GM10266 (cell line): ENCODE data around the gene PRRG1.
"Not testable (repeated sequence)": the region's sequence is repeated elsewhere in the genome, so short reads cannot be mapped to it uniquely, and the experiment has no call there.

Experiments
- DNase-seq: peaks from one replicate; pipeline ENCODE4 v3.0.0; 2012; ENCODE audit errors: extremely low spot score
- TF ChIP-seq, protein P1 (sequence below): IDR thresholded peaks from 2 replicates; pipeline ENCODE4 v1.5.1; 2012; ENCODE audit warnings: mild to moderate bottlenecking, low read depth; ENCODE audit not compliant: control insufficient read depth, insufficient read depth; ENCODE audit errors: missing control alignments

Gene PRRG1

DNA sequence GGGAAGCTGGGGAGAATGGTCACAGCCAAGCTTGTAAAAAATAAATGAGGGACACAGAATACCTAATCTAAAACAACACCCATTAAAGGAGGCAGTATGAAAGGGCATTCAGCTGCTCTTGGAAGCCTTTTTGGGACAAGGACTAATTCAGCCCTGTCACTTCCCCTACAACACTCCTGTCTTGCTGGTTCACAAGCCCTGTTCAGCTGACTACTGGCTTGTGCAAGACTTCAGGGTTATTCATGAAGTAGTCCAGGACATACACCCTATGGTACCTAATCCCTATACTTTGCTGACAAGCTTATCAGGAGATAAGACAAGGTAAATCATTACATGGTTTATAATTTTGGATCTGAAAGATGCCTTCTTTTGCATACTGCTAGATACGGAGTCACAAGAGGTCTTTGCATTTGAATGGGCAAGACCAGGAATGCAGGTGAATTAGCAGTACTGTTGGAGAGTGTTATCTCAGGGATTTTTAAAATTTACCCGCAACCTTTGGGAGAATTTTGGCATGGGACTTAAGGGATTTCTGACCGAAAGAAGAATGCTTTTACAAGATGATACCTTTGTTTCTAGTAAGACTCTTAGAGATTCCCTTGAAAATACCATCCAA, 119.1 kb downstream of the PRRG1 start:
- TF ChIP-seq, protein P1, sequence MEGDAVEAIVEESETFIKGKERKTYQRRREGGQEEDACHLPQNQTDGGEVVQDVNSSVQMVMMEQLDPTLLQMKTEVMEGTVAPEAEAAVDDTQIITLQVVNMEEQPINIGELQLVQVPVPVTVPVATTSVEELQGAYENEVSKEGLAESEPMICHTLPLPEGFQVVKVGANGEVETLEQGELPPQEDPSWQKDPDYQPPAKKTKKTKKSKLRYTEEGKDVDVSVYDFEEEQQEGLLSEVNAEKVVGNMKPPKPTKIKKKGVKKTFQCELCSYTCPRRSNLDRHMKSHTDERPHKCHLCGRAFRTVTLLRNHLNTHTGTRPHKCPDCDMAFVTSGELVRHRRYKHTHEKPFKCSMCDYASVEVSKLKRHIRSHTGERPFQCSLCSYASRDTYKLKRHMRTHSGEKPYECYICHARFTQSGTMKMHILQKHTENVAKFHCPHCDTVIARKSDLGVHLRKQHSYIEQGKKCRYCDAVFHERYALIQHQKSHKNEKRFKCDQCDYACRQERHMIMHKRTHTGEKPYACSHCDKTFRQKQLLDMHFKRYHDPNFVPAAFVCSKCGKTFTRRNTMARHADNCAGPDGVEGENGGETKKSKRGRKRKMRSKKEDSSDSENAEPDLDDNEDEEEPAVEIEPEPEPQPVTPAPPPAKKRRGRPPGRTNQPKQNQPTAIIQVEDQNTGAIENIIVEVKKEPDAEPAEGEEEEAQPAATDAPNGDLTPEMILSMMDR, result no peak
- no peak for DNase-seq

DNA sequence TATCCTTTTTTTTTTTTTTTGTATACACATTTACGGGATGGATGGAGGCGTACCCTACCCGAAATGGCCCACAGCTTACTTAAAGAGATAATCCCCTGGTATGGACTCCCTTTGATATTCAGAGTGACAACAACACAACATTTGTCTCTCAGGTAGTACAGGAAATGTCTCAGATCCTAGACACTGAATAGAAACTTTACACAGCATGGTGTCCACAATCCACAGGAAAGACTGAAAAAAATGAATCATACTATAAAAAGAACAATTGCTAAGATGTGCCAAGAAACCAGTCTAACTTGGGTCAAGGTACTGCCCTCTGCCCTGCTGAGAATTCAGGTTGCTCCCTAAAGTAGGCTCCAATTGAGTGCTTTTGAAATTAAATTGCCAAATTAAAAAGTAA, 121.5 kb downstream of the PRRG1 start:
- TF ChIP-seq, protein P1, result no peak
- DNase-seq, result no peak

DNA sequence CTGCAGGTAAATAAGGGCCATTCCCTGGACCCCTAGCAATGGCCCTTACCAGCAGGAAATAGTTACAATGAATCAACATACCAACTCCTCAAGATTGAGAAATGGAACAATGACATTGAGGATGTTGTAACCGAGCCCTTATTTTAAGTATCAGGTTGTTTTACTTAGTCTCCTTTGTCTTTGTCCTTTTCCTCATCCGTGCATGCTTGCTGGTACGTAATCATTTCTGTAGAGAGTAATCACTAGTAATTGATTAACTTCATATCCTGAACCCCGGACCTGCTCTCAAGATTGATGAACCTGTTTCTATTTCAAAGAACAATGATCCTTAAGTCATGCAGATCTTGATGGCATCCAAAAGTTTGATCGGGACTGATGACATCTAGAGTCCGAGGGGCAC, 123.7 kb downstream of the PRRG1 start:
- TF ChIP-seq, protein P1, result no peak

DNA sequence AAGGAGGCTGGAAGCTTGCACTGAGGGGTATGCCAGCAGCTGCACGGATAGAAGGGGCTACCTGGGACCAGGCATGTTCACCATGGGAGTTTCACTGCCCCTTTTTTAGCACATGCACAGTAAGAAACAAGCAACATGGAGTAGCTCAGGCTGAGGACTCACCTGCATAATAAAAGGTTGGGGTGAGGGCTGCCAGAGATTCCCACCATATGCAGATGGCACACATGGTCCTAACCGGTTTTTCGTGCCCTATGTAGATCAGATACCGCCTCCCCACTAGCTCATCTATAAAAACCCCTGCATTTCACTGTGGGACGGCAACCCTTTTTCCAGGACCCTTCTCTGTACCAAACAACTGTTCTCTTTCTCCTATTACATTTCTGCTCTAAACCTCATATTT, 125.3 kb downstream of the PRRG1 start:
- no peak for DNase-seq

More for the DNA sequence above, 123.7 kb downstream of the PRRG1 start:
- no peak for DNase-seq

DNA sequence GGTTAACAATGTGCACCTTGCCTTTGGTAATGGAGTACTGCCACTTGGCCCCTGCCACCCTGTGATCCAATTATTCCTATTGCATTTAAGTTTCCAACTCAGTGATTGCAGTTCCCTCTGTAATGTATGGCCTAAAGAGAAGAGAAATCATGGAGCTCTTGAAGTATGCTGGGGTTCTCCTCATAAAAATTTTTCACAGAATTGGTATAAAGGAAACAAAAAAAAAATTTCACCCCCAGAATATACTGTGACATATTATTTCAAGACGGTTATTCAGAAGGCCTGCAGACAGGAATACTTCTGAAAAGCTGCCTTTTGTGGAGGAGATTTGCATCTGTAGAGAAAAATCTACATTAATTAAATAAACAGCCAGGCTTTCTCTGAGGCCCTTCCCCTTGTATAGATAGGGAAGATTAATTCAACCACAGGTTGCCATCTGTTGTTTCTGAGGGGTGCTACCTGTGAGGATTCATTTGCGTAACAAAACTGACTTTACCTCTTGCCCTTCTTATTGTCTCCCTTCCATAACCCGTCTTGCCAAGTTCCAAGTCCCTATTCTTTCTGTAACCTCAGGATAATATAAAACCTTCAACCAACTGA, 127.5 kb downstream of the PRRG1 start:
- TF ChIP-seq, protein P1, result no peak
- DNase-seq, result no peak

More for the DNA sequence above, 125.3 kb downstream of the PRRG1 start:
- TF ChIP-seq, protein P1, result no peak

DNA sequence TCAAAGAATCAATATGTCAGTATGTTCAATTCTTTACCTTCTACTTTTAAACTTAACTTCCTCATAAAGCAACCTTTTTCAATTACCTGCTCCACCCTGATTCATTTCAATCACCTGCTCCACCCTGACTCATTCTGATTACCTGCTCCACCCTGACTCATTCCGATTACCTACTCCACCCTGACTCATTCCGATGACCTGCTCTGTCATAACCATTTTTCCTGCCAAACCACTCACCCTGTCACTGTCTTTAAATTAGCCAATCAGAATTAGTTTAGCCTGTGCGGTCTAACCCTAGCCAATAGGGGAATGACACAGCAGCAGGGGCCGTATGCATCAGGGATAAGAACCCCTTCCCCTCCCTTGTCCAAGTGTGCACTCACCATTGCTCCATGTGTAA, 135.2 kb downstream of the PRRG1 start:
- DNase-seq, result not testable (repeated sequence)

DNA sequence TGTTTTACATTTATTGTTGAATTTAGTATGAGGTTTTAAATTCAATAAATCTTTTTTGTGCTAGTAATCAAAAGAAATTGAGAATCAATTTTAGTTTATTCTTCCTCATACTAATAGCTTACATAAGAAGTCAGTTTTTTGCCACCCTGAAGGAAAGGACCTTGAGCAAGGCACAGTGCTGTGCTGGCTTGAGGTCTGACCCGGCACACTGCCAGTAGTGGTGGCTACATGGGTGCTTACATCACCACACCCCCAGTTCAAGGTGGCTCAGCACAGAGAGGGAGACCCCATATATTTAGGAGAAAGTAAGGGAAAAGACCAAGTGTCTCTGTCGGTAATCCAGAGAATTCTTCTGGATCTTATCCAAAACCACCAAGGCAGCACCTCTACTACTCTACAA, 136.3 kb downstream of the PRRG1 start:
- DNase-seq, result no peak
- TF ChIP-seq, protein P1, result no peak
